Central memory CD8-positive, alpha-beta T cell (primary cell): ENCODE data around the gene SNAPIN.
"Not testable (repeated sequence)": the region's sequence is repeated elsewhere in the genome, so short reads cannot be mapped to it uniquely, and the experiment has no call there.

Experiments
- ATAC-seq: fragments of 150-1000 bp; cut with Tn5 transposase; replicated peaks from 2 replicates; pipeline ENCODE4 v1.10.0; 2022; ENCODE audit warnings: mild to moderate bottlenecking, moderate FRiP score, moderate number of reproducible peaks; ENCODE audit not compliant: poor library complexity, severe bottlenecking; ENCODE audit errors: extremely low read depth
- DNase-seq, 2 donors: peaks; one replicate each; pipeline ENCODE4 v3.0.0; 2021; ENCODE audit warnings: low spot score in 2 of 2
- H3K27ac Mint-ChIP-seq: one replicate; pipeline ENCODE4 v1.8.0; 2022; ENCODE audit warnings: low read depth, mild to moderate bottlenecking, moderate library complexity, mixed read lengths
- H3K27me3 Mint-ChIP-seq: one replicate; pipeline ENCODE4 v1.8.0; 2022; ENCODE audit warnings: mixed read lengths
- H3K36me3 Mint-ChIP-seq: one replicate; pipeline ENCODE4 v1.8.0; 2022; ENCODE audit warnings: mild to moderate bottlenecking, moderate library complexity, mixed read lengths; ENCODE audit not compliant: insufficient read depth
- H3K4me1 Mint-ChIP-seq: one replicate; pipeline ENCODE4 v1.8.0; 2022; ENCODE audit warnings: mixed read lengths
- H3K4me3 Mint-ChIP-seq: one replicate; pipeline ENCODE4 v1.8.0; 2022; ENCODE audit warnings: mild to moderate bottlenecking, moderate library complexity, mixed read lengths
- H3K9me3 Mint-ChIP-seq: one replicate; pipeline ENCODE4 v1.8.0; 2022; ENCODE audit warnings: mixed read lengths

SNAPIN gene

DNA sequence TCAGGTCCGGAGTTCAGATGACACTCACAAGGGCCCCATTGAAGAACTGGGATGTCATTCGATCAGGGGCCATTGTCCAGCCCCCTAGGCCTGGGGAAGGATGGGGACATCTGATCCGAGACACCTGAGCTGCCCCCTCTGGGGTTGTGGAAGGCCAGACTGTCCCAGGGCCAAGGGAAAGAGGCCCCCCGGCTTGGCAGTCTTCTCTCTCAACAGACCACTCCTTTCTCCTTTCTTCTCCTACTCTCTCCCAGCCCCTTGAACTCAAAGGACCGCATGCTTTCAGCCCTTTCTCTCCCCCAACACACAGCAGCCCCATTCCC lies 29.2 kb upstream of the SNAPIN start:
- Mint-ChIP-seq H3K4me3 (no peak overlapping the region), H3K27ac (no peak overlapping the region)

DNA sequence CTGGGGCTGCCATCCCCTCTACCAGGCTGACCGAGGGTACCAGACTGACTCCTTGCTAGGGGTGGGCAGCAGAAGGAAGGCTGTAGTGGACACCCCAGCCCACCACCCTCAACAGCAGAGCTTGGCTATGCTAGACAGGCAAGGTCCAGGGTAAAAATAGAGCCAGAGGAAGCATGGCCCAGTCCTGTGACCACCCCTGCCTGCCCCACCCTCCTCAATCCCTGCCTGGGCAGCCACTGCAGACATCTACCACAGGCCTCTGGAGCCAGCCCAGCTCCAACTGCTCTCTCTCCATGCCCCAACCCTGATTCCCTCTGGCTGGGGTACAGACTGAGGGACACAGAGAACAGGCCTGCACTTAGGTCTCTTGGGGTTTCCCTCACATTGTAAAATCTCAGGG lies 28.5 kb upstream of the SNAPIN start:
- peaks cover 18% of the 10 kb centered on the region for H3K4me1 Mint-ChIP-seq

More for the DNA sequence above, 29.2 kb upstream of the SNAPIN start:
- no peaks in the 10 kb centered on the region for H3K27me3 Mint-ChIP-seq
- no peaks in the 10 kb centered on the region for H3K9me3 Mint-ChIP-seq
- no peak for ATAC-seq
- DNase-seq, result no peak
- H3K4me1 Mint-ChIP-seq, result peaks cover 15% of the 10 kb centered on the region
- peaks cover 11% of the 10 kb centered on the region for H3K36me3 Mint-ChIP-seq

DNA sequence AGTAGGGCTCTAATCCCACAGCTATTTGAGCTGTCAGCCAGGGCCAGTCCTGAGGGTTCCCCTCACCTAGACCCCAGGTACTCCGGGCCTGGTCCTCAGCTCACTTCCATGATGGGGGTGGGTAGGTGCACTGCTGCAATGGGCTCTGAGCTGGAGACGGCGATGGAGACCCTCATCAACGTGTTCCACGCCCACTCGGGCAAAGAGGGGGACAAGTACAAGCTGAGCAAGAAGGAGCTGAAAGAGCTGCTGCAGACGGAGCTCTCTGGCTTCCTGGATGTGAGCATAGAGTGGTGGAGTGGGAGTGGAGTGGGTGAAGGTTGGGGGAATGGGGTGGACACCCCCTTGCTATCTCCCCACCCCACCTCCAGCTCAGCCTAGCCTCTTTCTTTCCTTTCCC lies 28.1 kb upstream of the SNAPIN start:
- no peaks in the 10 kb centered on the region for H3K27me3 Mint-ChIP-seq
- no peaks in the 10 kb centered on the region for H3K9me3 Mint-ChIP-seq
- ATAC-seq (no peak), DNase-seq (no peak)
- no peak overlapping the region for H3K4me3 Mint-ChIP-seq
- peaks cover 15% of the 10 kb centered on the region for H3K36me3 Mint-ChIP-seq
- H3K4me1 Mint-ChIP-seq, result peaks cover 18% of the 10 kb centered on the region
- no peak overlapping the region for H3K27ac Mint-ChIP-seq

More for the DNA sequence above, 28.5 kb upstream of the SNAPIN start:
- DNase-seq (no peak), ATAC-seq (no peak)
- Mint-ChIP-seq H3K36me3 (peaks cover 15% of the 10 kb centered on the region), H3K27me3 (no peaks in the 10 kb centered on the region), H3K27ac (no peak overlapping the region), H3K9me3 (no peaks in the 10 kb centered on the region), H3K4me3 (no peak overlapping the region)

DNA sequence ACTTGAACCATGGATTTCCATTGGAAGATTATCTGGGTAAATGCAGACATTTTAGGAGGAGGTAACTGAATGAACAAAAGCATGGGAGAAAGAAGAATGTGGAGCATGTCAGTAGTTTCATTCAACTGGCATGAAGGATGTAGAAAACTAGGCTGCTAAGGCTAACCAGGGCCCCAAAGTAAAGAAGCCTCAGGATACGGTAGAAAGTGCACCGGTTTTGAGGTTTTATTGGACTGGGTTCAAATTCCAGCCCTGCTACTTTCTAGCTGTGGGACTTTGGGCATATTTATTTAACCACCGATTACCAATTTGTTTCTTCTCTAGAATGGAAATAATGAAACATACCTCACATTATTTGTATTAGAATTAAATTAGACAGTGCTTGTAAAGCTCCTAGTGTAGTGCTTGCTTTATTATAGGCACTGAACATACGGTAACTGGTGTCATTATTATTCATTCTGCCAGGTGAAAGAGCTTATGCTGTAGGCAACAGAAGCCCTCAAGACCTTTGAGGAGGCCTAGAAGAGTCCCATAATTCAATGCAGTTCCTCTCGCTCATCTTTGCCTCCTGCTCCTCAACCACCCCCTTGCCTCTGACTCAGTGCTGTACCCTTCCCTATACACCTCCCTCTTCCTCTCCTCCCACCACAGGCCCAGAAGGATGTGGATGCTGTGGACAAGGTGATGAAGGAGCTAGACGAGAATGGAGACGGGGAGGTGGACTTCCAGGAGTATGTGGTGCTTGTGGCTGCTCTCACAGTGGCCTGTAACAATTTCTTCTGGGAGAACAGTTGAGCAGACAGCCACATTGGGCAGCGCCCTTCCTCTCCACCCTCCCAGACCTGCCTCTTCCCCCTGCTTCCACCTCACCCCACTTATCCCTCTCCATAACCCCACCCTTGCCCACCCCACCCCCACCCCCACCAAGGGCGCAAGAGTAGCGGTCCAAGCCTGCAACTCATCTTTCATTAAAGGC lies 27.2 kb upstream of the SNAPIN start:
- H3K4me3 Mint-ChIP-seq, result no peak overlapping the region
- ATAC-seq (no peak), DNase-seq (no peak)
- H3K27ac Mint-ChIP-seq, result no peak overlapping the region
- H3K27me3 Mint-ChIP-seq, result no peaks in the 10 kb centered on the region
- H3K4me1 Mint-ChIP-seq, result peaks cover 18% of the 10 kb centered on the region
- no peaks in the 10 kb centered on the region for H3K9me3 Mint-ChIP-seq
- peaks cover 22% of the 10 kb centered on the region for H3K36me3 Mint-ChIP-seq

DNA sequence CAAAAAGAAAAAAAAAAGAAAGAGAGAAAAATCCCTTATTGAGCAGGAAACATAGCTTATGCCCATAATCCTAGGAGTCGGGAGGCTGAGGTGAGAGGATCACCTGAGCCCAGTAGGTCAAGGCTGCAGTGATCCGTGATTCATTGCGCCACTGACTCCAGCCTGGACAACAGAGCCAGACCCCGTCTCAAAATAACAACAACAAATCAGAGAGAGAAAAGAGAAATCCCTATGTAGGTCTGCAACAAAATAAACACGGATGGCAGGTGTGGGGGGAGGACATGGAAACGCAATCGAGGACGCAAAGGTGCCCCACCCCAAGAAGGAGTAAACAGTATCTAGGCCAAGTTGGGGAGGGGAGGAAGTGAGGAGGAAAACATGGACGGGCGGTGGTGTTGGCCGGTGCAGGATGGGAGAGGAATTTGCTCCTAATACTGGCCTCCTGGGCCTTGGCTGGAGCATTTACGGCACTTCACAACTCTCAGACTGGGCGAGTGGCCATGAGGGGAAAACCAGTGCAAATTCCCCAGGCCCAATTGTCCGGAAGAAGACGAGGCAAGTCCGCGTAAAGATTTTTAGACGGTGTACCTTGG lies 25.2 kb upstream of the SNAPIN start:
- Mint-ChIP-seq H3K36me3 (peaks cover 37% of the 10 kb centered on the region), H3K27ac (peak overlapping the region; percentile 98), H3K4me1 (peaks cover 32% of the 10 kb centered on the region), H3K4me3 (peak overlapping the region; percentile 95), H3K27me3 (no peaks in the 10 kb centered on the region), H3K9me3 (no peaks in the 10 kb centered on the region)
- ATAC-seq (no peak), DNase-seq (no peak)

DNA sequence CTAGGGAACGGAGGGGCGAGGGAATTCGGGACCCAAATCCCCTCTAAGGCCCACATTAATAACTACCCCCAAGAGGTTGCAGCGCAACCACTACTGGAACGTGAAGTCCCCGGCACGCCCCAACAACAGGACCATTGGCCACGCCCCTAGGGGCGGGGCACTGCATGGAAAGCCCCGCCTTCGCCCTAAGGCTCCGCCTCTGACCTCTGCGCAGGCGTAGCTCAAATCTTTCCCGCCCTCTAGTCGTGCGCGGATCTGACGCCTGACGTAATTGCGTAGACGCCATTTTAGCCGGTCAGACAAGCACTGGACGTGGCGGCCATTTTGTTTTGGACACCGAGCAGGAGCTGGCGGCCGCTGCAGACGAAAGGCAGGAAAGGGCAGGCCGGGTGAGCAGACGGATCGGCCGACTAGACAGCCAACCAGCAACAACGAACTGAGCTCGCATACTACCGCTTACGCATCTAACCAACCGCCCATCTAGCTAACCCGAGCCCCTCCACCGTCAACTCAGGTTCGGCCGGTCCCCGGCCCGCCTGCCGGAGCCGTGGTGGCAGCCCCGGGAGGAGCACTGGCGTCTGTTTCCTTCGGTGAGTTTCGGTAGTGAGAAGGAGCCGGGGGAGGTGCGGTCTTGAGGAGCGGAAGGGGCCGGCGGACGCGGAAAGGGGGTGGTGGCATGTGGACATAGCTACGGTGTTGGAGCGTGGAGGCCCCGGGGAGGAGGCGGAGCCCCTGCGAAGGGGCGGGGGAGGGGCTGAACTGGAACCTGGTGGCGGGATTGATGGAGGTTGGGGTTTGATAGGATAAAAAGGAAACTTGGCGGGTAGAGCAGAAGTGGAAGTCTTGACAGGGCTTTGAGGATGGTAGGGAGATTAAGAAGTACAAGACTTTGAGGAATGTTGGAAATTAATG lies 24.5 kb upstream of the SNAPIN start, which contains the start of gene CHTOP:
CHTOP (plus strand) TSS at position 313 of the 912 bp plus-strand sequence. CDS start 2,523 bp downstream, outside the sequence.
- peaks cover 32% of the 10 kb centered on the region for H3K4me1 Mint-ChIP-seq
- ATAC-seq (peak; percentile 88), DNase-seq (peak; percentile 96 to 98)
- no peaks in the 10 kb centered on the region for H3K27me3 Mint-ChIP-seq
- no peaks in the 10 kb centered on the region for H3K9me3 Mint-ChIP-seq
- H3K36me3 Mint-ChIP-seq, result peaks cover 44% of the 10 kb centered on the region
- H3K4me3 Mint-ChIP-seq, result peak within 1 kb of the TSS; percentile 95
- H3K27ac Mint-ChIP-seq, result peak within 1 kb of the TSS; percentile 98

DNA sequence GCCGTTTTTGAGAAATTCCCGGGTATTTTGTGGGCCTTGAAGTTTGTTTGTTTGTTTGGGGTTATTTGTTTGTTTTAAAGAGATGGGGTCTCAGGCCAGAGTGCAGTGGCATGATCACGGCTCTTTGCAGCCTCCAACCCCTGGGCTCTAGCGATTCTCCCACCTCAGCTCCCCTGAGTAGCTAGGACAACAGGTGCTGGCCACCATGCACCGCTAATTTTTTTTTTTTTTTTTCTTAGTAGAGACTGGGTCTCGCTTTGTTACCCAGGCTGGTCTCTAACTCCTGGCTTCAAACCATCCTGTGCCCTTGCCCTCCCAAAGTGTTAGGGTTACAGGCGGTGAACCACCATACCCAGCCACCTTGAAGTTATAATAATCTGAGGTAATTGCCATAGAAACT lies 22.6 kb upstream of the SNAPIN start:
- H3K27me3 Mint-ChIP-seq, result no peaks in the 10 kb centered on the region
- peaks cover 59% of the 10 kb centered on the region for H3K36me3 Mint-ChIP-seq
- peak overlapping the region; percentile 98 for H3K27ac Mint-ChIP-seq
- H3K4me3 Mint-ChIP-seq, result peak overlapping the region; percentile 95
- DNase-seq (no peak), ATAC-seq (no peak)
- H3K4me1 Mint-ChIP-seq, result peaks cover 37% of the 10 kb centered on the region
- H3K9me3 Mint-ChIP-seq, result no peaks in the 10 kb centered on the region

DNA sequence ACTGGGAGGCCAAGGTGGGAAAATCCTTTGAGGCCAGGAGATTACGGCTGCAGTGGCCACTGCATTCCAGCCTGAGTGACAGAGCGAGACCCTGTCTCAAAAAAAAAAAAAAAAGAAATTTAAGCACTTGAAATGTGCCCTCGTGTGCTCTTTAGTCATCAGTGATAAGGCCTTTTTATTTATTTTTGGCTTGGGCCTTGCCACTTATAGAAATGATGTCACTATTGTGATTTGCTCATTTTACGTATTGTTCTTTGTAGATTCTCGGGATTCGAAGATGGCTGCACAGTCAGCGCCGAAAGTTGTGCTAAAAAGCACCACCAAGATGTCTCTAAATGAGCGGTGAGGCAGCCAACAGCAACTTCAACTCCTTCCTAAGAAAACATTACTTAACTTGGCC lies 22.2 kb upstream of the SNAPIN start:
- Mint-ChIP-seq H3K27me3 (no peaks in the 10 kb centered on the region), H3K4me1 (peaks cover 41% of the 10 kb centered on the region), H3K36me3 (peaks cover 63% of the 10 kb centered on the region), H3K27ac (peak overlapping the region; percentile 98), H3K9me3 (no peaks in the 10 kb centered on the region), H3K4me3 (peak overlapping the region; percentile 95)
- DNase-seq, result no peak
- no peak for ATAC-seq

DNA sequence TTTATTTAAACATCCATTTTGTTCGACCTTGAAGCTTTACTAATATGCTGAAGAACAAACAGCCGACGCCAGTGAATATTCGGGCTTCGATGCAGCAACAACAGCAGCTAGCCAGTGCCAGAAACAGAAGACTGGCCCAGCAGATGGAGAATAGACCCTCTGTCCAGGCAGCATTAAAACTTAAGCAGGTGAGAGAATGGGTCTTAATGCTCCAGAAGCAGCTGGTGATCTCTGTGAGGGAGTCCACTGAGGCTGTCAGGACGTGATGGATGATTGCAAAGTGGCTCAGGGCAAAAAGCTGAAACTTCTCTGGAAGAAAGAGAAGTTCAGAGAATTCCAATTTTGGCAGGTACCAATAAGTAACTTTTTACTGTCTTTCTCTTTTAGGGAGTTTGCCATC lies 20.2 kb upstream of the SNAPIN start:
- Mint-ChIP-seq H3K27ac (no peak overlapping the region), H3K4me1 (peaks cover 47% of the 10 kb centered on the region)

DNA sequence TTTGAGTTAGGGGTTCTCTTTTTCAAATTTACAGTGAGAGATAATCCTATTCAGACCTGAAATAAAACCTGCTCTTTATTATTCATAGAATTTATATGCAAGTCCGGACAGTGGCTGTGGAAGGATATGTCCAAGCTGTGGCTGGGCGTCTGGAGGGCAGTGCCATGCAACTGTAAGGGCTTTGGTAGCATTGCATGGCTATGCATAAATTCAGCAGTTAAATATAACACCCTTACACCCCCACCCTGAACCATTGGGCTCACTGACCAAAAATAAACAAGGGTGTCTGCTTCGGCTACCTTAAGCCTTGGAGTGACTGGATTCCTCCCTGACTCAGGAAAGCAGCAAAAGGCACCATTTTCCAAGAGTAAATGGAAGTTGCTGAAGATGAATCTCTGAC lies 19.2 kb upstream of the SNAPIN start:
- ATAC-seq (no peak), DNase-seq (no peak)
- no peak overlapping the region for H3K4me3 Mint-ChIP-seq
- H3K9me3 Mint-ChIP-seq, result no peaks in the 10 kb centered on the region
- peaks cover 74% of the 10 kb centered on the region for H3K36me3 Mint-ChIP-seq
- H3K27ac Mint-ChIP-seq, result no peak overlapping the region
- H3K27me3 Mint-ChIP-seq, result no peaks in the 10 kb centered on the region
- H3K4me1 Mint-ChIP-seq, result peaks cover 47% of the 10 kb centered on the region

More for the DNA sequence above, 20.2 kb upstream of the SNAPIN start:
- no peaks in the 10 kb centered on the region for H3K9me3 Mint-ChIP-seq
- no peak for ATAC-seq
- H3K4me3 Mint-ChIP-seq, result peak overlapping the region; percentile 18
- no peaks in the 10 kb centered on the region for H3K27me3 Mint-ChIP-seq
- peaks cover 74% of the 10 kb centered on the region for H3K36me3 Mint-ChIP-seq
- DNase-seq, result no peak

DNA sequence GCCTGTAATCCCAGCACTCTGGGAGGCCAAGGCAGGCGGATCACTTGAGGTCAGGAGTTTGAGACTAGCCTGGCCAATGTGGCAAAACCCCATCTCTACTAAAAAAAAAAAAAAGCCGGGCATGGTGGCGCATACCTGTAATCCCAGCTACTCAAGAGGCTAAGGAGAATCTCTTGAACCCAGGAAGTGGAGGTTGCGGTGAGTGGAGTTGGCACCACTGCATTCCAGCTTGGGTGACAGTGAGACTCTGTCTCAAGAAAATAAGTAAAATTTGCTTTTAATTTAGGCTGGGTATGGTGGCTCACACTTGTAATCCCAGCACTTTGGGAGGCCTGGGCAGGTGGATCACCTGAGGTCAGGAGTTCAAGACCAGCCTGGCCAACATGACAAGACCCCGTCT lies 18.3 kb upstream of the SNAPIN start:
- H3K27me3 Mint-ChIP-seq, H3K4me3 Mint-ChIP-seq, DNase-seq, H3K9me3 Mint-ChIP-seq, ATAC-seq, H3K27ac Mint-ChIP-seq: not testable (repeated sequence)
- H3K4me1 Mint-ChIP-seq, result peaks cover 51% of the 10 kb centered on the region
- H3K36me3 Mint-ChIP-seq, result peaks cover 80% of the 10 kb centered on the region

DNA sequence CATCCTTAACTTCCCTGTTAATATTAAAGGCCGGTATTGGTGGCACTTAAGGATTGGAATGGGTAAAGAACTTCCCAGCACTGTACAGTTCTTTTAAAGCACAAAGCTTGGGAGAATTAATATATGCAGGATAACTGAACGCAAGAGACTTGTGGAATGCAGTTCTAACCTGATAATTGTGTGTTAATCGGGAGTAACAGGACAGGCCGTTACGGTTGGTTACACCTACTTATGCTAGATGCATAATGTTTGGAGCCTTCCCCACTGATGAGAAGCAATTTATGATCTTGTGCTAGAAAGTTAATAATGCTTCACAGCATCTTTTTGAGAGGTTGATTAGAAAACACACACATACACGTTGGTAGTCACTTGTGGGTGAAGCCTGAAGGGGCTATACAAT lies 17.6 kb upstream of the SNAPIN start:
- H3K27me3 Mint-ChIP-seq, result no peaks in the 10 kb centered on the region
- H3K36me3 Mint-ChIP-seq, result peaks cover 82% of the 10 kb centered on the region
- H3K4me1 Mint-ChIP-seq, result peaks cover 57% of the 10 kb centered on the region
- DNase-seq (no peak), ATAC-seq (no peak)
- H3K27ac Mint-ChIP-seq, result no peak overlapping the region
- no peak overlapping the region for H3K4me3 Mint-ChIP-seq
- no peaks in the 10 kb centered on the region for H3K9me3 Mint-ChIP-seq
